HEK293 (cell line): ENCODE data around the gene DSG2.

ENCODE experiments used
- CTCF ChIA-PET: fragments of 350-600 bp; formaldehyde crosslinking; extraction: SDS; loops from one replicate; lab custom pipeline; 2021; ENCODE audit warnings: antibody characterized with exemption; lab: Yijun Ruan, JAX
- POLR2A ChIA-PET: fragments of 300-600 bp; formaldehyde crosslinking; extraction: SDS; loops from one replicate; lab custom pipeline; 2020; ENCODE audit warnings: antibody characterized with exemption, inconsistent platforms; lab: Yijun Ruan, JAX
- H3K27ac ChIP-seq: fragments of 200-500 bp; sonication (Bioruptor generic); 2 replicates; pipeline ENCODE4 v1.5.1; 2014; ENCODE audit warnings: low read depth, low read length, control low read depth, inconsistent platforms; ENCODE audit errors: extremely low read depth
- H3K36me3 ChIP-seq, 2 experiments: fragments of 200-500 bp in 1 of 2; sonication (Bioruptor generic) in 1 of 2; 1 replicate in 1 of 2; 2 replicates in 1 of 2; pipeline ENCODE4 v1.5.1; 2014 to 2017; ENCODE audit warnings: inconsistent platforms in 2 of 2, low read length in 2 of 2; ENCODE audit not compliant: control insufficient read depth in 2 of 2, insufficient read depth in 1 of 2
- H3K4me1 ChIP-seq: fragments of 200-500 bp; sonication (Bioruptor generic); 2 replicates; pipeline ENCODE4 v1.5.1; 2014; ENCODE audit warnings: mild to moderate bottlenecking, low read length, inconsistent platforms; ENCODE audit not compliant: control insufficient read depth, insufficient read depth
- H3K4me3 ChIP-seq: 2 replicates; pipeline ENCODE4 v1.5.1; 2011; ENCODE audit warnings: low read depth, mild to moderate bottlenecking, control low read depth, low read length, moderate library complexity
- H3K9me3 ChIP-seq: fragments of 200-500 bp; sonication (Bioruptor generic); 2 replicates; pipeline ENCODE4 v1.5.1; 2014; ENCODE audit warnings: low read depth, low read length, inconsistent platforms; ENCODE audit not compliant: control insufficient read depth, insufficient read depth
- TCF7L2 ChIP-seq: IDR thresholded peaks from 2 replicates; pipeline ENCODE4 v1.6.1; 2011; ENCODE audit warnings: low read depth, mild to moderate bottlenecking, inconsistent platforms, low read length, moderate library complexity, borderline replicate concordance
- ZBTB21 ChIP-seq: fragments of 450-650 bp; formaldehyde crosslinking; IDR thresholded peaks from 2 replicates; pipeline ENCODE4 v1.5.1; 2017; ENCODE audit warnings: missing biosample characterization, missing genetic modification characterization
- ZBTB48 ChIP-seq: fragments of 450-650 bp; formaldehyde crosslinking; IDR thresholded peaks from 2 replicates; pipeline ENCODE4 v1.5.1; 2016; ENCODE audit warnings: missing biosample characterization, missing genetic modification characterization
- ZFP3 ChIP-seq: fragments of 450-650 bp; formaldehyde crosslinking; IDR thresholded peaks from 2 replicates; pipeline ENCODE4 v1.5.1; 2016; ENCODE audit warnings: low read depth, missing biosample characterization, missing genetic modification characterization
- ZFP41 ChIP-seq: fragments of 450-650 bp; formaldehyde crosslinking; IDR thresholded peaks from 2 replicates; pipeline ENCODE4 v1.5.1; 2016; ENCODE audit warnings: missing biosample characterization, missing genetic modification characterization, borderline replicate concordance
- ZNF146 ChIP-seq: fragments of 450-650 bp; formaldehyde crosslinking; IDR thresholded peaks from 2 replicates; pipeline ENCODE4 v1.5.1; 2016; ENCODE audit warnings: missing biosample characterization, missing genetic modification characterization
- ZNF16 ChIP-seq: fragments of 450-650 bp; formaldehyde crosslinking; IDR thresholded peaks from 2 replicates; pipeline ENCODE4 v1.5.1; 2016; ENCODE audit warnings: low read depth, missing biosample characterization, missing genetic modification characterization
- ZNF18 ChIP-seq: fragments of 450-650 bp; formaldehyde crosslinking; IDR thresholded peaks from 2 replicates; pipeline ENCODE4 v1.5.1; 2016; ENCODE audit warnings: missing biosample characterization, missing genetic modification characterization
- ZNF184 ChIP-seq: fragments of 450-650 bp; IDR thresholded peaks from 2 replicates; pipeline ENCODE4 v1.5.1; 2018; ENCODE audit warnings: missing biosample characterization, mild to moderate bottlenecking, missing genetic modification characterization
- ZNF2 ChIP-seq: fragments of 450-650 bp; formaldehyde crosslinking; IDR thresholded peaks from 2 replicates; pipeline ENCODE4 v1.5.1; 2016; ENCODE audit warnings: missing biosample characterization, missing genetic modification characterization
- ZNF266 ChIP-seq: fragments of 450-650 bp; formaldehyde crosslinking; IDR thresholded peaks from 2 replicates; pipeline ENCODE4 v1.5.1; 2016; ENCODE audit warnings: missing biosample characterization, missing genetic modification characterization, low read depth
- ZNF274 ChIP-seq, 2 experiments: fragments of 200-500 bp in 1 of 2; fragments of 450-650 bp in 1 of 2; sonication (Bioruptor generic) in 1 of 2; formaldehyde crosslinking in 1 of 2; IDR thresholded peaks; 2 replicates each; pipeline versions ENCODE4 v1.5.1 to v1.6.1; 2014 to 2016; ENCODE audit warnings: borderline replicate concordance in 1 of 2, inconsistent platforms in 1 of 2, low read length in 1 of 2, missing biosample characterization in 1 of 2, missing genetic modification characterization in 1 of 2
- ZNF350 ChIP-seq: fragments of 450-650 bp; formaldehyde crosslinking; IDR thresholded peaks from 2 replicates; pipeline ENCODE4 v1.5.0; 2017; ENCODE audit warnings: missing biosample characterization, mild to moderate bottlenecking, missing genetic modification characterization
- ZNF391 ChIP-seq: fragments of 450-650 bp; formaldehyde crosslinking; IDR thresholded peaks from 2 replicates; pipeline ENCODE4 v1.5.1; 2016; ENCODE audit warnings: low read depth, missing biosample characterization, missing genetic modification characterization, borderline replicate concordance
- ZNF544 ChIP-seq: fragments of 450-650 bp; formaldehyde crosslinking; IDR thresholded peaks from 2 replicates; pipeline ENCODE4 v1.5.0; 2017; ENCODE audit warnings: missing biosample characterization, missing genetic modification characterization
- ZNF571 ChIP-seq: fragments of 450-650 bp; formaldehyde crosslinking; IDR thresholded peaks from 2 replicates; pipeline ENCODE4 v1.5.0; 2017; ENCODE audit warnings: missing biosample characterization, missing genetic modification characterization
- ZNF623 ChIP-seq: fragments of 450-650 bp; formaldehyde crosslinking; IDR thresholded peaks from 2 replicates; pipeline ENCODE4 v1.5.1; 2016; ENCODE audit warnings: missing biosample characterization, missing genetic modification characterization
- ZNF624 ChIP-seq: fragments of 450-650 bp; formaldehyde crosslinking; IDR thresholded peaks from 2 replicates; pipeline ENCODE4 v1.5.1; 2017; ENCODE audit warnings: missing biosample characterization, missing genetic modification characterization
- ZNF76 ChIP-seq: fragments of 450-650 bp; formaldehyde crosslinking; IDR thresholded peaks from 2 replicates; pipeline ENCODE4; 2016; ENCODE audit warnings: low read depth, missing biosample characterization, missing genetic modification characterization, borderline replicate concordance
- ZNF830 ChIP-seq: fragments of 450-650 bp; IDR thresholded peaks from 2 replicates; pipeline ENCODE4 v1.5.0; 2018; ENCODE audit warnings: missing biosample characterization, missing genetic modification characterization, low read depth, mild to moderate bottlenecking, moderate library complexity
- ZSCAN30 ChIP-seq: fragments of 450-650 bp; IDR thresholded peaks from 2 replicates; pipeline ENCODE4 v1.5.1; 2018; ENCODE audit warnings: missing biosample characterization, mild to moderate bottlenecking, missing genetic modification characterization, moderate library complexity
- TF ChIP-seq, protein P1 (sequence below): fragments of 450-650 bp; formaldehyde crosslinking; IDR thresholded peaks from 2 replicates; pipeline ENCODE4 v1.5.1; 2016; ENCODE audit warnings: missing biosample characterization, missing genetic modification characterization
- TF ChIP-seq, protein P2 (sequence below): fragments of 450-650 bp; formaldehyde crosslinking; IDR thresholded peaks from 2 replicates; pipeline ENCODE4 v1.5.1; 2016; ENCODE audit warnings: missing biosample characterization, missing genetic modification characterization
- TF ChIP-seq, protein P3 (sequence below): fragments of 450-650 bp; IDR thresholded peaks from 2 replicates; pipeline ENCODE4 v1.5.1; 2018; ENCODE audit warnings: missing biosample characterization, missing genetic modification characterization
- TF ChIP-seq, protein P4 (sequence below): fragments of 450-650 bp; formaldehyde crosslinking; IDR thresholded peaks from 2 replicates; pipeline ENCODE4 v1.5.1; 2016; ENCODE audit warnings: missing biosample characterization, missing genetic modification characterization

The DSG2 gene

GRCh38 chr18:31587529-31587928 is 89.6 kb downstream of the DSG2 start (continued):
- TF ChIP-seq ZSCAN30 (tag by site-specific recombination), result no peak

- no peak overlapping the region for H3K4me3 ChIP-seq
- ChIA-PET CTCF (interaction anchor here (0.7 kb wide), 1 partner anchor 165 kb away, joined by 3 read pairs; no protein-coding TSS in a partner anchor), POLR2A (no interaction called here)
- H3K27ac ChIP-seq, result no peak overlapping the region
- no peaks in the 10 kb centered on the region for H3K4me1 ChIP-seq
- no peak for TF ChIP-seq ZNF350 (tag by site-specific recombination)
- no peak for TF ChIP-seq ZNF18 (tag by site-specific recombination)
- no peak for TF ChIP-seq ZNF184 (tag by site-specific recombination)
- TF ChIP-seq, protein P1, sequence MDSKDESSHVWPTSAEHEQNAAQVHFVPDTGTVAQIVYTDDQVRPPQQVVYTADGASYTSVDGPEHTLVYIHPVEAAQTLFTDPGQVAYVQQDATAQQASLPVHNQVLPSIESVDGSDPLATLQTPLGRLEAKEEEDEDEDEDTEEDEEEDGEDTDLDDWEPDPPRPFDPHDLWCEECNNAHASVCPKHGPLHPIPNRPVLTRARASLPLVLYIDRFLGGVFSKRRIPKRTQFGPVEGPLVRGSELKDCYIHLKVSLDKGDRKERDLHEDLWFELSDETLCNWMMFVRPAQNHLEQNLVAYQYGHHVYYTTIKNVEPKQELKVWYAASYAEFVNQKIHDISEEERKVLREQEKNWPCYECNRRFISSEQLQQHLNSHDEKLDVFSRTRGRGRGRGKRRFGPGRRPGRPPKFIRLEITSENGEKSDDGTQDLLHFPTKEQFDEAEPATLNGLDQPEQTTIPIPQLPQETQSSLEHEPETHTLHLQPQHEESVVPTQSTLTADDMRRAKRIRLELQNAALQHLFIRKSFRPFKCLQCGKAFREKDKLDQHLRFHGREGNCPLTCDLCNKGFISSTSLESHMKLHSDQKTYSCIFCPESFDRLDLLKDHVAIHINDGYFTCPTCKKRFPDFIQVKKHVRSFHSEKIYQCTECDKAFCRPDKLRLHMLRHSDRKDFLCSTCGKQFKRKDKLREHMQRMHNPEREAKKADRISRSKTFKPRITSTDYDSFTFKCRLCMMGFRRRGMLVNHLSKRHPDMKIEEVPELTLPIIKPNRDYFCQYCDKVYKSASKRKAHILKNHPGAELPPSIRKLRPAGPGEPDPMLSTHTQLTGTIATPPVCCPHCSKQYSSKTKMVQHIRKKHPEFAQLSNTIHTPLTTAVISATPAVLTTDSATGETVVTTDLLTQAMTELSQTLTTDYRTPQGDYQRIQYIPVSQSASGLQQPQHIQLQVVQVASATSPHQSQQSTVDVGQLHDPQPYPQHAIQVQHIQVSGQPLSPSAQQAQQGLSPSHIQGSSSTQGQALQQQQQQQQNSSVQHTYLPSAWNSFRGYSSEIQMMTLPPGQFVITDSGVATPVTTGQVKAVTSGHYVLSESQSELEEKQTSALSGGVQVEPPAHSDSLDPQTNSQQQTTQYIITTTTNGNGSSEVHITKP (tag by site-specific recombination), result no peak
- TF ChIP-seq TCF7L2, result no peak
- TF ChIP-seq ZNF146 (tag by site-specific recombination), result no peak
- no peak for TF ChIP-seq ZNF274 (IDR thresholded peaks at IDR 0.05; ENCODE audit: low read length)
- no peak for TF ChIP-seq ZNF274 (tag by site-specific recombination; IDR thresholded peaks at IDR 0.05; ENCODE audit: borderline replicate concordance)
- TF ChIP-seq ZBTB21 (tag by site-specific recombination), result no peak
- no peak for TF ChIP-seq ZNF16 (tag by site-specific recombination)
- TF ChIP-seq ZFP3, result no peak
- TF ChIP-seq, protein P2, sequence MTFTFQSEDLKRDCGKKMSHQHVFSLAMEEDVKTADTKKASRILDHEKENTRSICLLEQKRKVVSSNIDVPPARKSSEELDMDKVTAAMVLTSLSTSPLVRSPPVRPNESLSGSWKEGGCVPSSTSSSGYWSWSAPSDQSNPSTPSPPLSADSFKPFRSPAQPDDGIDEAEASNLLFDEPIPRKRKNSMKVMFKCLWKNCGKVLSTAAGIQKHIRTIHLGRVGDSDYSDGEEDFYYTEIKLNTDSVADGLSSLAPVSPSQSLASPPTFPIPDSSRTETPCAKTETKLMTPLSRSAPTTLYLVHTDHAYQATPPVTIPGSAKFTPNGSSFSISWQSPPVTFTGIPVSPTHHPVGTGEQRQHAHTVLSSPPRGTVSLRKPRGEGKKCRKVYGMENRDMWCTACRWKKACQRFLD (tag by site-specific recombination), result no peak
- no peak for TF ChIP-seq ZNF830
- TF ChIP-seq ZNF76 (tag by site-specific recombination), result no peak
- H3K9me3 ChIP-seq, result no peaks in the 10 kb centered on the region
- no peaks in the 10 kb centered on the region for H3K36me3 ChIP-seq
These were observed 92.6 kb downstream of the DSG2 start for GRCh38 chr18:31590570-31590969.

DNA sequence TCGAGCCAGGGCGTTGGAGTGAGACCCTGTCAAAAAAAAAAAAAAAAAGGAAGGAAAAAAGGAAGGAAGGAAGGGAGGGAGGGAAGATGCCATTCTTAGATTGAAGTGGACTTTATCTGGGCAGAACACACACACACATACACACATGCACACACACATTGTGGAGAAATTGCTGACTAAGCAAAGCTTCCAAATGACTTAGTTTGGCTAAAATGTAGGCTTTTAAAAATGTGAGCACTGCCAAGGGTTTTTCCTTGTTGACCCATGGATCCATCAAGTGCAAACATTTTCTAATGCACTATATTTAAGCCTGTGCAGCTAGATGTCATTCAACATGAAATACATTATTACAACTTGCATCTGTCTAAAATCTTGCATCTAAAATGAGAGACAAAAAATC is 93.1 kb downstream of the DSG2 start:
- H3K9me3 ChIP-seq, result no peaks in the 10 kb centered on the region
- CTCF ChIA-PET, result interaction anchor here (1.3 kb wide), 1 partner anchor 166 kb away, joined by 4 read pairs; no protein-coding TSS in a partner anchor
- POLR2A ChIA-PET, result no interaction called here
- no peak overlapping the region for H3K27ac ChIP-seq
- H3K4me1 ChIP-seq, result no peaks in the 10 kb centered on the region
- no peak overlapping the region for H3K4me3 ChIP-seq
- no peaks in the 10 kb centered on the region for H3K36me3 ChIP-seq
- no peak for TF ChIP-seq ZNF571 (tag by site-specific recombination)
- no peak for TF ChIP-seq ZNF544 (tag by site-specific recombination)
- TF ChIP-seq, protein P3, sequence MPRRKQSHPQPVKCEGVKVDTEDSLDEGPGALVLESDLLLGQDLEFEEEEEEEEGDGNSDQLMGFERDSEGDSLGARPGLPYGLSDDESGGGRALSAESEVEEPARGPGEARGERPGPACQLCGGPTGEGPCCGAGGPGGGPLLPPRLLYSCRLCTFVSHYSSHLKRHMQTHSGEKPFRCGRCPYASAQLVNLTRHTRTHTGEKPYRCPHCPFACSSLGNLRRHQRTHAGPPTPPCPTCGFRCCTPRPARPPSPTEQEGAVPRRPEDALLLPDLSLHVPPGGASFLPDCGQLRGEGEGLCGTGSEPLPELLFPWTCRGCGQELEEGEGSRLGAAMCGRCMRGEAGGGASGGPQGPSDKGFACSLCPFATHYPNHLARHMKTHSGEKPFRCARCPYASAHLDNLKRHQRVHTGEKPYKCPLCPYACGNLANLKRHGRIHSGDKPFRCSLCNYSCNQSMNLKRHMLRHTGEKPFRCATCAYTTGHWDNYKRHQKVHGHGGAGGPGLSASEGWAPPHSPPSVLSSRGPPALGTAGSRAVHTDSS (tag by site-specific recombination), result no peak
- TF ChIP-seq ZNF391 (tag by site-specific recombination), result no peak
- no peak for TF ChIP-seq ZNF2 (tag by site-specific recombination)
- TF ChIP-seq ZBTB48 (tag by site-specific recombination), result no peak
- TF ChIP-seq, protein P4, sequence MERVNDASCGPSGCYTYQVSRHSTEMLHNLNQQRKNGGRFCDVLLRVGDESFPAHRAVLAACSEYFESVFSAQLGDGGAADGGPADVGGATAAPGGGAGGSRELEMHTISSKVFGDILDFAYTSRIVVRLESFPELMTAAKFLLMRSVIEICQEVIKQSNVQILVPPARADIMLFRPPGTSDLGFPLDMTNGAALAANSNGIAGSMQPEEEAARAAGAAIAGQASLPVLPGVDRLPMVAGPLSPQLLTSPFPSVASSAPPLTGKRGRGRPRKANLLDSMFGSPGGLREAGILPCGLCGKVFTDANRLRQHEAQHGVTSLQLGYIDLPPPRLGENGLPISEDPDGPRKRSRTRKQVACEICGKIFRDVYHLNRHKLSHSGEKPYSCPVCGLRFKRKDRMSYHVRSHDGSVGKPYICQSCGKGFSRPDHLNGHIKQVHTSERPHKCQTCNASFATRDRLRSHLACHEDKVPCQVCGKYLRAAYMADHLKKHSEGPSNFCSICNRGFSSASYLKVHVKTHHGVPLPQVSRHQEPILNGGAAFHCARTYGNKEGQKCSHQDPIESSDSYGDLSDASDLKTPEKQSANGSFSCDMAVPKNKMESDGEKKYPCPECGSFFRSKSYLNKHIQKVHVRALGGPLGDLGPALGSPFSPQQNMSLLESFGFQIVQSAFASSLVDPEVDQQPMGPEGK (tag by site-specific recombination), result no peak
- no peak for TF ChIP-seq ZNF624 (tag by site-specific recombination)
- no peak for TF ChIP-seq ZNF623 (tag by site-specific recombination)
- no peak for TF ChIP-seq ZNF266 (tag by site-specific recombination)
- TF ChIP-seq ZFP41 (tag by site-specific recombination), result no peak
